Calu3 (cell line): ENCODE results near the gene DPRX. TPM values are rescaled to one million over a fixed set of nuclear protein-coding genes. Genes with fewer than 3 reads are reported as not detected.

Experiments
- Bru-seq: library from RNA; stranded (reverse); fragments of 400-500 nt; gene quantifications from one replicate; lab custom pipeline; 2021; lab: Mats Ljungman, UMichigan
- BruChase-seq, 2 experiments: library from RNA; stranded (reverse); fragments of 400-500 nt; gene quantifications; one replicate each; lab custom pipeline; 2021; lab: Mats Ljungman, UMichigan
- BruUV-seq: library from RNA; stranded (reverse); fragments of 400-500 nt; replicated peaks from 2 replicates; lab custom pipeline; 2021; lab: Mats Ljungman, UMichigan
- CTCF ChIA-PET: fragments of 300-600 bp; sonication (Branson Sonifier 250); formaldehyde crosslinking; loops from one replicate; lab custom pipeline; 2022; ENCODE audit warnings: antibody characterized with exemption; lab: Charles Lee
- DNase-seq: peaks from one replicate; pipeline ENCODE4 v3.0.0; 2022
- H3K27ac Mint-ChIP-seq: one replicate; pipeline ENCODE4 v1.8.0; 2022; ENCODE audit warnings: mixed read lengths; ENCODE audit not compliant: unreplicated experiment
- H3K27me3 Mint-ChIP-seq: one replicate; pipeline ENCODE4 v1.8.0; 2022; ENCODE audit warnings: mixed read lengths; ENCODE audit not compliant: unreplicated experiment
- H3K36me3 Mint-ChIP-seq: one replicate; pipeline ENCODE4 v1.8.0; 2022; ENCODE audit warnings: mild to moderate bottlenecking, moderate library complexity, mixed read lengths; ENCODE audit not compliant: insufficient read depth, unreplicated experiment
- H3K4me1 Mint-ChIP-seq: one replicate; pipeline ENCODE4 v1.8.0; 2022; ENCODE audit warnings: mild to moderate bottlenecking, low read depth, mixed read lengths; ENCODE audit not compliant: unreplicated experiment
- H3K4me3 Mint-ChIP-seq: one replicate; pipeline ENCODE4 v1.8.0; 2022; ENCODE audit warnings: mild to moderate bottlenecking, low read depth, moderate library complexity, mixed read lengths; ENCODE audit not compliant: unreplicated experiment
- H3K9me3 Mint-ChIP-seq: one replicate; pipeline ENCODE4 v1.8.0; 2022; ENCODE audit warnings: low read depth, mixed read lengths; ENCODE audit not compliant: unreplicated experiment
- intact Hi-C: fragments of 100-400 bp; cut with micrococcal nuclease; formaldehyde crosslinking; loops from one replicate; pipeline ENCODE4 v1.10.0; 2022; ENCODE audit not compliant: unreplicated experiment
- long read RNA-seq: library from polyadenylated mRNA; stranded (forward); transcript quantifications from one replicate; pipeline ENCODE4 v2.0.0, GENCODE V29; 2022
- total RNA-seq: library from RNA; stranded (reverse); gene quantifications from 2 replicates; pipeline ENCODE4 v1.2.3, GENCODE V29; 2022
- TF ChIP-seq, protein P1 (sequence below): fragments of 200-600 bp; IDR thresholded peaks from one replicate; pipeline ENCODE4 v1.8.0; 2022; ENCODE audit warnings: antibody characterized with exemption; ENCODE audit not compliant: unreplicated experiment

DPRX gene, protein sequence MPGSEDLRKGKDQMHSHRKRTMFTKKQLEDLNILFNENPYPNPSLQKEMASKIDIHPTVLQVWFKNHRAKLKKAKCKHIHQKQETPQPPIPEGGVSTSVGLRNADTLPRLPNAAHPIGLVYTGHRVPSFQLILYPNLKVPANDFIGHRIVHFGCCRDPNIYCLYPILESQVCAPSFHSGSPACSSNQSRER
- total RNA-seq (not detected in 2 replicates), Bru-seq, nascent RNA (not detected), BruChase-seq, experiment 1, labeled RNA remaining after a 6-hour chase (not detected), BruChase-seq, experiment 2, labeled RNA remaining after a 2-hour chase (not detected)
- long read RNA-seq, result 0 reads

DNA sequence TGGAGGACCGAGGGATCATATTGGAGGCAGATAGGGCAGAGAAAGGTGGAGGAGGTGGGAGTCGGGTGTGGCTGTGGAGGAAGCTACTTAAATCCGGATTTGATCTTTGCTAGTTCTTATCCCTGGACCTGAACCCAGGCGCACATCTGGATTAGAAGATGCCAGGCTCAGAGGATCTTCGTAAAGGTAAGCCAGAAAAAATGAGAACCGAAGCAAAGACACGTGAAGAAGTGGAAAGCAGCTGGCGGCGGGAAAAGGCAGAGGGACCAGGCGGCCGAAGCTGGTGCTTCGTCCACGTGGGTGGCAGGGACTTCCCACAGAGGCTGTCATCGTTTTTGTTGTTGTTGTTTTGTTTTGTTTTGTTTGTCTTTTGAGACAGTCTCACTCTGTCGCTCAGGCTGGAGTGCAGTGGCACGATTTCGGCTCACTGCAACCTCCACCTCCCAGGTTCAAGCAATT is at the start of gene DPRX:
DPRX (plus strand) TSS at position 51 of the 459 bp plus-strand sequence; CDS start at position 159, 108 bp downstream.
- intact Hi-C loops, result no loop called here
- H3K9me3 Mint-ChIP-seq, result peaks cover 14% of the 10 kb centered on the region
- no TSS peak for BruUV-seq
- no peak within 1 kb of the TSS for H3K4me3 Mint-ChIP-seq
- TF ChIP-seq, protein P1, sequence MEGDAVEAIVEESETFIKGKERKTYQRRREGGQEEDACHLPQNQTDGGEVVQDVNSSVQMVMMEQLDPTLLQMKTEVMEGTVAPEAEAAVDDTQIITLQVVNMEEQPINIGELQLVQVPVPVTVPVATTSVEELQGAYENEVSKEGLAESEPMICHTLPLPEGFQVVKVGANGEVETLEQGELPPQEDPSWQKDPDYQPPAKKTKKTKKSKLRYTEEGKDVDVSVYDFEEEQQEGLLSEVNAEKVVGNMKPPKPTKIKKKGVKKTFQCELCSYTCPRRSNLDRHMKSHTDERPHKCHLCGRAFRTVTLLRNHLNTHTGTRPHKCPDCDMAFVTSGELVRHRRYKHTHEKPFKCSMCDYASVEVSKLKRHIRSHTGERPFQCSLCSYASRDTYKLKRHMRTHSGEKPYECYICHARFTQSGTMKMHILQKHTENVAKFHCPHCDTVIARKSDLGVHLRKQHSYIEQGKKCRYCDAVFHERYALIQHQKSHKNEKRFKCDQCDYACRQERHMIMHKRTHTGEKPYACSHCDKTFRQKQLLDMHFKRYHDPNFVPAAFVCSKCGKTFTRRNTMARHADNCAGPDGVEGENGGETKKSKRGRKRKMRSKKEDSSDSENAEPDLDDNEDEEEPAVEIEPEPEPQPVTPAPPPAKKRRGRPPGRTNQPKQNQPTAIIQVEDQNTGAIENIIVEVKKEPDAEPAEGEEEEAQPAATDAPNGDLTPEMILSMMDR, result no peak
- peaks cover 1% of the 10 kb centered on the region for H3K36me3 Mint-ChIP-seq
- H3K27ac Mint-ChIP-seq, result no peak within 1 kb of the TSS
- DNase-seq, result no peak
- CTCF ChIA-PET, result no interaction called here
- H3K27me3 Mint-ChIP-seq, result no peaks in the 10 kb centered on the region
- no peaks in the 10 kb centered on the region for H3K4me1 Mint-ChIP-seq

DNA sequence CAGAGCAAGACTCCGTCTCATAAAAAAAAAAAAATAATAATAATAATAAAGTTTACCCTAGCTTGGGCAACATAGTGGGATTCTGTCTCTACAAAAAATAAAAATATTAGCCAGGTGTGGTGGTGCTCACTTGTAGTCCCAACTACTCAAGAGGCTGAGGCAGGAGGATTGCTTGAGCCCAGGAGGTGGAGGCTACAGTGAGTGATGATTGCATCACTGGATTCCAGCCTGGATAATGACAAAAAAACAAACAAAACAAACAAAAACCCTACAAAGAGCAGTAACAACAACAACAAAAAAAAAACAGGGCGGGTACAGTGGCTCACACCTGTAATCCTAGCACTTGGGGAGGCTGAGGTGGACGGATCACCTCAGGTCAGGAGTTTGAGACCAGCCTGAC is 48.6 kb upstream of the DPRX start:
- CTCF ChIA-PET, result no interaction called here
- intact Hi-C loops, result no loop called here
- BruUV-seq, result no TSS peak
- TF ChIP-seq, protein P1, result no peak
- no peaks in the 10 kb centered on the region for H3K27me3 Mint-ChIP-seq
- no peak overlapping the region for H3K4me3 Mint-ChIP-seq
- no peaks in the 10 kb centered on the region for H3K4me1 Mint-ChIP-seq
- no peak for DNase-seq
- peaks cover 4% of the 10 kb centered on the region for H3K36me3 Mint-ChIP-seq
- H3K9me3 Mint-ChIP-seq, result peaks cover 18% of the 10 kb centered on the region
- H3K27ac Mint-ChIP-seq, result no peak overlapping the region

DNA sequence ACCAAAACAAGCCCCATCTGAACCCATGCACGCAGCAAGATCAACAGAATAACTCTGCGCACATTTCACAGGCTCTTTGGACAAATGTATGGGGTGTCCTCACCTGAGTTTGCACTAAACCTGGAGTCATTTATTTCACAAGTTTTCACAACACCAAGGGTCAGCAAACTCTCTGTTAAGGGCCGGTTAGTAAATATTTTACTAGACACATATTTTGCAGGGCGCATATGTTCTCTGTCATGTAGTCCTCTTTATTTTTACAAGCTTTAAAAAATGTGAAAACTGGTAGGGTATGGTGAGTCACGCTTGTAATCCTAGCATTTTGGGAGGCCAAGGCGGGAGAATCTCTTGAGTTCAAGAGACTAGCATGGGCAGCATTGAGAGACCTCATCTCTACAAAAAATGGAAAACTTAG is 45.5 kb upstream of the DPRX start:
- DNase-seq, result no peak
- TF ChIP-seq, protein P1, result no peak
- Mint-ChIP-seq H3K9me3 (peaks cover 10% of the 10 kb centered on the region), H3K27me3 (no peaks in the 10 kb centered on the region), H3K4me1 (no peaks in the 10 kb centered on the region), H3K4me3 (no peak overlapping the region), H3K27ac (no peak overlapping the region), H3K36me3 (peaks cover 4% of the 10 kb centered on the region)
- no TSS peak for BruUV-seq
- intact Hi-C loops, result no loop called here
- CTCF ChIA-PET, result no interaction called here

DNA sequence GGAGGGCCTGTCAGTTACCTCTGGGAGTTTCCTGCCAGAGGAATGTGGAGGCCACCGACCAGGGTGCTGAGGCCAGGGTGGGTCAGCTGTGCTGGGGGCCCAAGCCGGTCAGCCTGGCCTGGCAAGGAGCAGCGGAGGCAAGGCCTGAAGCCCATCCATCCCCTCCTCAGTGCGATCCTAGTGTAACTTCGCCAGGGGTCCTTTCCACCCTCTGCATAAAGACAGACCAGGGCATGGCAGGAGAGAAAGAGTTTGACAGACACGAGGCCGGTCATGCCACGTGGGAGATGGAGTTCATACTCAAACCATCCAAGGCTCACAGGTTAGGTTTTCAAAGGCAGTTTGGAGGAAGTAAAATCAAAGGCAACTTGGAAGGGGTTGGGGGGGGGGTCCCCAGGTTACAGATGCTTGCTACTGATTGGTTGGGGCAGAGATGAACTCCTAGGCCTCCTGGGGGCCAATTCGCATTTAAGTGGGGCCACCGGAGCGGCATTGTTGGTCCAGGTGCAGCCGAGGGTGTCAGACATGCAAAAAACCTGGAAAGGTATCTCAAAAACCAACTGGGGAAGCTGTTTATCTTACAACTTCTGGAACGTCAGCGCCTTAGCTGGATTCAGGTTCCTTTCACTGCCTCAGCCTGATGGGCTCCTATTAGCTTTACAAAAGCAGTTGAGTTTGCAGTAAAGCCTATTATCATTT is 36.8 kb upstream of the DPRX start:
- intact Hi-C loops, result no loop called here
- no peaks in the 10 kb centered on the region for H3K36me3 Mint-ChIP-seq
- DNase-seq, result no peak
- CTCF ChIA-PET, result no interaction called here
- H3K27ac Mint-ChIP-seq, result no peak overlapping the region
- no peak overlapping the region for H3K4me3 Mint-ChIP-seq
- H3K4me1 Mint-ChIP-seq, result no peaks in the 10 kb centered on the region
- peaks cover 9% of the 10 kb centered on the region for H3K9me3 Mint-ChIP-seq
- no peaks in the 10 kb centered on the region for H3K27me3 Mint-ChIP-seq
- TF ChIP-seq, protein P1, result no peak
- BruUV-seq, result no TSS peak
